GM19099 (cell line): ENCODE data around the gene PYGM.

Experiments
- POLR2A ChIP-seq: IDR thresholded peaks from 3 replicates; pipeline ENCODE4 v1.6.1; 2011; ENCODE audit warnings: low read depth; ENCODE audit not compliant: insufficient read length; ENCODE audit errors: extremely low read depth

The PYGM gene

DNA sequence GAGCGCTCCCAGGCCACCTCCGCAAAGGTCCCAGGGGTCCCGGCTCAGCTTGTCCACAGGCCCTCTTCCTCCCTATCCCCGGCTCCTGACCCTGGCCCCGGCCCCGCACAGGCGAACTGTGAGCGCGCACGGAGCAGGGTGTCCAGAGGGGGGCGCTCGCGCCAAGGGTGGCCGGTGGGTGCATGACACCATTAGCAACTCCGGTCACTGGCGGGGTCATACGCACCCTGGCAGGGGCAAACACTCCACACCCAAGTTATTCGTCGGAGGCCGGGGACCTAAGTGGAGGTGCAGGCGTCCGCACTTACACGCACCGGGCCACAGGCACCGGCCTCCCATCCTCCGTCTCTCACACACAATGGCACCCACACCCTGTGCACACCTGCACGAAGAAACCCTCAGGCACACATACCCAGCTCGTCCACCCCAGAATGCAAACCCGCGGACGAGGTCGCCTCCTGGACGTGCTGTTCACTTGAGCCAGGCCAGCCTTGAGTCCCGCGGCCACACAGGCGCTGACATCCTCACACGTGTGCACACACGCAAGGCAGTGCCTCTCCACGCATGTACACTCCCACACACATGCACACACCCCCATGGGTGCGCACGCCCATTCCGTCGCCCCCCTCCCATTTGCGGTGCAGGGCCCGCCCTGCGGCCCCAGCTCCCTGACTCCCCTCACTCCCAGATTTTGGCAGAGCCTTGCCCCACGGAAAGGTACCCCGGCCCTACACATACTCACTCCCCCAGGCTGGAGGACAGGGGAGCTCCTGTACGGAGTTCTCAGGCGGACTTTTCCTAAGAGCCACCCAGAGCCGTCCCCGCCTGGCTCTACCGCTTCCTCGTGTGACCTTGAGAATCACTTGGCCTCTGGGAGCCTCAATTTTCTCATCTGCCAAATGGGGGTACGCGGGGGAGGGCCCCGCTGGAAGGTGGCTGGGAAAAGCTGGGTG, 15.9 kb downstream of the PYGM start, which contains the start of gene RASGRP2:
RASGRP2 (minus strand) TSS at position 552 of the 953 bp plus-strand sequence. CDS start 1,276 bp downstream, outside the sequence.
- TF ChIP-seq POLR2A: peak; percentile 26

DNA sequence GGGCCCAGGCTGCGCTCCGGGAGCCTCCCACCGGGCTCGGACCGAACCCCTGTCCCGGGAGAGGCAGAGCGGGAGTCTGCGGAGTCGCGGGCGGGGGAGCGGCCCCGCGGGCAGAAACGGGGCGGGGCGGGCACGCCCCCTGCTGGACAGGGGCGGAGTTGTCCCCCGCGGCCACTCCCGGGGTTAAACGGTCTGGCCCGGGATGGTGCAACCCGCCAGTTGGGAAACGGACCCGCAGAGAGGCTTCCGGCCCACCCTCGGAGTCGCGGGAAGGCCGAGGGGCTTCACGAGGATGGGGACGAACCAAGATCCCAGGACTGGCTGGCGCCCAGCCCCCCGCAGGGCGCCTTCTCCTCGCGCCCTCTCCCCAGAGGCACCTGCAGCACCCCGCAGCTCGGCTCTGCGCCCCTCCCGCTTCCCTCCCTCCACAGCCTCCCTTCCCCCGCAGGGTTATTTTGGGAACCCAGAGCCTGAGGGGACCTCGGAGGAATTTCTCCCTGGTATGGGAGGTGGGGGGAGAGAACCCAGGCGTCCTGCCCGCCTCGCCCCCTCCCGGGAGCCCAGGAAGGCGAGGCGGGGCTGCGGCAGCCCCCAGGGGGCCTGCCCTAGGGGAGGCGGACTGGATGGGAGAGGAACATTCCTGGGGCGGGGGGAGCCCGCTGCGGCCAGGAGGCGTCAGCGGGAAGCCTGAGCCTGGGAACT, 16.7 kb downstream of the PYGM start:
- TF ChIP-seq POLR2A: no peak

DNA sequence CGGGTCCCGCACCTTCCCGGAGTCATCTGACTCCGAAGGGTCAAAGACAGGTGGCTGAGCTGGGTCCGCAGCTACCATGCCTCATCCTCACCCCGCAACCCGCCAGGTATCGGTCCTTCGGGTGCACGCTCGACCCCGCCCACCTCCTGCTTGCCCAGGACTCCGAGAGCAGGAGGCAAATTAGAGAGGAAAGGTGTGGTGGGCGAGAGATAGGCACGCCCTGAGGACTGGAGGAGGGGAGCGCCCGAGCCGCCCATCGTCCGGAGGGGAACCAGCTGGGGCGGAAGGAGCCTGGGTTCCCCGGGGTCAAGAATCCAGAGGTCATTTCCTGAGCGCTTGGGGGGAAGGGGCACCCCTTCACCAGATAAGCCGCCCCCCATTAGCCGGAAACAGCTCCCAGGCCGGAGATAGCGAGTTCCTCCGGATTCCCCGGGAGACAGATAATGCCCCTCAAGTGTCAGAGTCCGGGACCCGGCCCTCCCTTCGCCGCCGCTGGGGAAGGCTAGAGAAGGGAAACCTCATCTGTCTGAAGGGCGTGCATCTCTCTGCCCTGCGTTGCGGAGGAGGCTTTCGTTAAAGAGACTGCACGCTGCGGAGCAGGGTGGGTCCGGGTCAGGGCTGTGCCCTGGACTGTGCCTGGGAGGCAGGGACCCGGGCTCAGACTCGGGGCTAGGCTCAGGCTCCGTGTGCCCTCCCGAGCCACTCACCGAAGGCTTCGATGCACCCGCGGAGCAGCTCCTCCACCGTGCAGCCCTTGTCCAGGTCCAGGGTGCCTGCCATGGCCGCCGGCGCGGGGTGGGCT, 17.5 kb downstream of the PYGM start:
- TF ChIP-seq POLR2A: no peak

DNA sequence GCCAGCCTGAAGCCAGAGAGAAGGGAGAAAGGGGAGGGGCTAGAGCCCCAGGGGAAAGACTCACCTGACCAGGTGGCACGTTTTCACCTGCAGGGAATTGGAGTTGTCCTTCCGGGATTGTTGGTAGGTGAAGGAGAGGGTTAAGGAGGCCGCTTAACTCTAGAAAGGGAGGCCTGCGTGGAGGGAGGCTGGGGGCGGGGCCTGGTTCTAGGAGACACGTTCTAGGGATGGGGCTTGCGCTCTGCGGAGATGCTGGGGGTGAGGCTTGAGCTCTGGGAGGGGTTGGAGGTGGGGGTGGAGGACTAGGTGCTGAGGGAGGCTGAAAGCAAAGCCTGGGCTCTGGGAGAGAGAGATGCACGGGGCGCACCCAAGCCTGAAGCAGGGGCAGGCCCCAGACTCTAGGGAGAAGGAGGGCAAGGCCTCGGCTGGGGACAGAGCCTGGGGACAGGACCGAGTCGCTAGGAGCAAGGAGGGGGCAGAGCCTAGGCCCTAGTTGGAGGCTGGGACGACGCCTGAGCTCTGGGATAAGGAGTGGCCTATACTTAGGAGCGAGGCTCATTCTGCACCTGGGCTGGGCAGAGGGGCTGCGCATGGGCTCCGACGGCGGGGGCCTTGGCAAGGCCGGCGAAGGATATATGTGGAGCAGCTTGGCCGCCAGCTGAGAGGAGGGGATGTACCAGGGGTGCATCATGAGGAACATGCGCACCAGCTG, 18.2 kb downstream of the PYGM start:
- TF ChIP-seq POLR2A: no peak

DNA sequence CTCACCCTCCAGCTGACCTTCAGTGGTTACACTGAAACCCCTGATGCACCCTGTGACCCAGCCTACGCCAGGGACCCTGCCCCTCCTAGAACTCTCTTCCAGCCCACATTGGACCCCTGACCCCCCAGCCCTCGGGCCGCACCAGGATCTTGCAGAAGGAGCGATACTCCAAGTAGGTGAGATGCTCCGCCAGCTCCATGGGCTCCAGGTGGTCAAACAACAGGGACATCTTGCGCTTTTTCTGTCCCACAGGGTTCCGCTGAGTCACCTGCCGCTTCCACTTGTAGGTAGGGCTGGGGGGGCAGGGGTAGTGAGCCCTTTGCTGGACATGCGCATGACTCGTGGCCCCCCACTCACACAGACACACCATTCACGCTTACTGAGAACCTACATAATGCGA, 19.9 kb downstream of the PYGM start:
- no peak for TF ChIP-seq POLR2A

DNA sequence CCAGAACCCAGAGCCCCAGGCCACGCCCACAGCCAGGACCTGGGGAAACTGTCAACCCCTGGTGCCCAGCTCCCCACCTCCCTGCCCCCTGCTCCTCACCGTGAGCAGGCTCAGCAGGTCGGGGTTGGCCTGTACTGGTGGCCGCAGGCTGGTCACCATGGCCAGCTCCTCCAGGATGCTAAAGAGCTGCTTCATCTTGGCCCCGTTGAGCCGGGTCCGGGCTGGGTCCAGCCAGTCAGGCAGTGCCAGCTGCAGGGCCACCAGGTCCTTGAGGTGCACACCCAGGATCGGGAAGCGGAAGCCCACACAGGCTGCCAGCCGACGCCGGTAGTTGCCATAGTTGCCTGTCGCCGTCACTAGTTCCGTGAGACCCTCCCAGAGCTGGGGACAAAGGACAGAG, 23.1 kb downstream of the PYGM start:
- TF ChIP-seq POLR2A: no peak

DNA sequence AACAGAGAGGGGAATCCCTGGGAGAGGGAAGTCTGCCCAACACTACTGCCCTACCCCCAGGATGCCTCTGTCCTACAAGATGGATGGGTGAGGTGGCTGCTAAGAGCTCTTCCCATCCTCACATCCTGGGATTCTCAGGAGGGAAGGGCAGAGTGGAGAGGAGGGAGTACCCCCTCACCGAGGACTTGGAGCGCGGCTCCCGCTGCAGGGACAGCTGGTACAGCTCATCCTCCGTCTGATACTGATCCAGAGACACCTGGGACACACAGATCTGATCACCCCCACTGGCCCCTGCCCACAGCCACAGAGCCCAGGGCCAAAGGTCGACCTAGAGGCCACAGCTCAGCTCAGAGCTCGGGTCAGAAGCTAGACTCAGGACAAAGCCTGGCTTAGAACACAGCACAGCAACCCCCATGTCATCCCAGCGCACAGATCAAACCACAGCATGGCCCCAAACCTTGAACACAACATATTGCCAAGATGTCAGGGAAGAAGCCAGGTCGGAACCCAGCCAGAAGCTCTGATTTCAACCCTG, 24.0 kb downstream of the PYGM start:
- no peak for TF ChIP-seq POLR2A

DNA sequence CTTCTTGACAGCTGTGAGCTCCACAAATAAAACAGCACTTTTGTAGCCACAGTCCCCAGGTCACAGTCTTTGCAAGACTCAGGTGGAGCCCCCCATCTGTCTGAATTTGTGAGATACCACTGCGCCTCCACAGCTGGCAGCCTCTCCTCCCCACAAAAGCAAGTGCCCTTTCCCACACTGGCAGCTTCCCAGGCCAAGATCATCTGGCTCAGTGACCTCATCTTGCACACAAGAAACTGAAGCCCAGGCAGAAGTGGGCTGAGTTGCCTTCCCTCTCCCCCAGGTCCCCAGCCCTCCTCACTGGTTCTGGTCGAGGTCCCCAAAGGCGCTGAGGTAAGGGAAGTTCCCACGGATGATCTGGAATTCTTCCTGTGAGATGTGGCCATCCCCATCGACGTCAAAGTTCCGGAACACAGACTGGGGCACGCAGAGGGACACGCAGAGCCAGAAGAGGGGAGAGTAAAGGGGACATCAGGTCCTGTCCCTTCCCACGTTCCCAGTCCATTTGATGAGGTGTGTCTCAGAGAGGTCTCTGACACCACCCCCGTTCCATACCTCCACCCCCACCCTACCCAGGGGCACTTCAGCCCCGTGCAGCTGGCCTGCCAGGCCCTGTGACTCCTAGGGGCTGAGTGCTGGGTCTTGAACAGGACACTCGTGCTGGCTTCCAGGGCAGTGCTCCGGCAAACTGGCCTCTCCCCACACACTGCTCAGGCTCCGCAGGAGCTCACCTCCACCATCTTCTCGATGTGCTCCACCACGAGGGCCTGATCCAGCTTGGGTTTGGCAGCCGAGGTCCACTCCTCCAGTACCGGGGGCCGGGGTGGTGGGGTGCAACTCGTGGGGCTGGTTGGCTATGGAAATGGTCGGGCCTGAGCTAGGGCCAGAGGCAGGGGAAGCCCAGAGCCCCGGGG, 24.7 kb downstream of the PYGM start:
- TF ChIP-seq POLR2A: no peak

DNA sequence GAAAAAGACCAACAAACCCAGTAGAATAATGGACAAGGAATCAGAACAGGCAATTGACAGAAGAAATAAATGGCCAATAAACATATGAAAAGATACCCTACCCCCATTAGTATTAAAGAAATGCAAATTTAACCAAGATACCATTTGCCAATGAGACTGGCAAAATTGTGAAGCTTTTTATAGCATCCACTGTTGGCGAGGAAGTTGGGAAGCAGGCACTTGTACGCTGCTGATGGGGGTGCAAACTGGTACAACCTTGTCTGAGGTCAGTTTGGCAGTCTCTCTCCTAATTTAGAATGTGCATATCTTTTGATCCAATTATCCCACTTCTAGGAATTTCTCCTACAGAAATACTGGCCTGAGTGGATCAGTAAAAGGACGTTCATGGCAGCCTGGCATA, 28.2 kb downstream of the PYGM start:
- no peak for TF ChIP-seq POLR2A

DNA sequence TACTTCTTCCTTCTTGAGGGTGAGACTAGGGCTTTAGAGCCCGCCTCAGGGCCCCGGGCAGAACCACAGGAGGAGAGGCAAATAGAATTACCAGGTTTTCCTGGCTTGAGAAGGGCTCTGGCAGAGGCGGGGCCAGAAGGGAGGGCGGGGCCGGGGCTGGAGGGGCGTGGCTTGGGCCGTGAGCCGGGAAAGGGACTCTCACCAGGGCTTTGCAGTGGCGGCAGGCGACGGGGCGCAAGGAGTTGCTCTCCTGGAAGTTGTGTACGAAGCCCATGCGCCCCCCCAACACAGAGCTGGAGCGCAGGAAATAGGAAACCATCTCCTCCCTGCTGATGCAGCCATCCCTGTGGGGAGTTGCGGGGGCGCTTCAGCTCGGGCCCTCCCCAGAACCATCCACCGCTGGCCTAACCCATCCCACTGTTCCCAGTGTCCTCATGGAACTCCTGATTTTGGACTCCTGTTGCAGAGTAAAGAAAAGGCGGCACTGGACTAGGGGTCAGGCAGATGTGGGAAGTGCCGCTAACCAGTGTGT, 29.9 kb downstream of the PYGM start:
- TF ChIP-seq POLR2A: no peak

DNA sequence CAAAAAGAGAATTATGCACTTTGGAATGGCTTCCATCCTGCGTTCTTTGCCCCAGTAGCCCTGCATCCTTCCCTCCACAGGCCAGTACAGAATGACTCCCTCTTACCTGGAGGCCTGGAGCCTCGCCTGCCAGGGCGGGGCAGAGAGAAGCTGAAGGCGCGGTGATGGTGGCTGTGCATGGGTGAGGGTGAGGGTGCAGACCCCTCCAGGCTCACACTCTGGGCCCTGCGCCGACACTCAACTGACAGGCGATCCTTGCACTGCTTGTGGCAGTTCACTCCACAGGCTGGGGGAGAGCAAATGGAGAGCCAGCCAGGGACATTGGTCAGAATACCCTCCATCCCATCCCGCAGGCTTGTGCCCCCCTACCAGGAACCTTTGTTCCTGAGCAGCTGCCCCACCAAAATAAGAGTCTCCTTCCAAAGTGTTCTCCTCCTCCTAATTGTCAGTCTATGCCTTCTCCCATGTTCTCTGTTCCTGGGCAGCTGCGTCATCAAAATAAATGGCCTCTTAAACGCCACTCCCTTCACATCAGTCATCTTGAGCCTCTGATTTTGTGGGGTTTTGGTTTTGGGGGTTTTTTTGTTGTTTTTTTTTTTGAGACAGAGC, 30.9 kb downstream of the PYGM start:
- TF ChIP-seq POLR2A: no peak

DNA sequence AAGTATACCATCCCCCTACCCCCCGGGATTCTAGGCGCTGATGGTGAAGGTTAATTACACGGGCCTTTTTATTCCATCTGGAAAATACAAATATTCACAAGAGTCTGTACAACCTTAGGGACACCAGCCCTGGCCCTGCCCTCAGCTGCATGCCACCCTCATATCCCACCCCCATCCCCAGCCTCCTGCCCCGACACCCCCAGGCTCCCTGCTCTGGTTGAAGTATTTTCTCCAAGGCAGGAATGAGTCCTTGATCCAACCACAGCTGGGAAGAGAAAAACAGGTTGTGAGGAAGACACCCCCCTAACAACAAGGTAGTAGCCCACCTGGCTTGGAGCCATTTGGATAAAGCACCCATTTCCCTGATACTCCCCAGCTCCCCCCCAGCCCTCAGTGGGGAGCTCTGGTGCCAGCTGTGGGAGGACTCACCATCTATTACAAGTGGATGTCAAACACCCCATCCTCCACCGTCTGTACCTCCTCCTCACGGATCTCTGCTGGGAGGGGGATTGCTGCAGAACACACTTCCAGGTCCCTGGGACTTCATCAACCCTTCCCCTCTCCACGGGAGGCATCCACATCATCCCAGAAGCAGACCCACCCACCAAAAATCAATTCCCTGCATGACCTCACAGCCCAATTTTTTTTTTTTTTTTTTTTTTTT, 32.8 kb downstream of the PYGM start:
- TF ChIP-seq POLR2A: no peak
